Peyer's patch (tissue), 4 donors: Measurements from ENCODE around the gene KCTD2. TPM values are rescaled to one million over a fixed set of nuclear protein-coding genes. Genes with fewer than 3 reads are reported as not detected.
A peak's percentile ranks its signal among the peaks of the same experiment; 100 is the strongest.

Experiments
- DNase-seq, 3 donors: peaks; one replicate each; pipeline ENCODE4 v3.0.0-alpha.2; 2017 to 2019
- H3K27ac ChIP-seq, 4 donors: fragments of 200-600 bp; sonication (generic); one replicate each; pipeline ENCODE4 v1.5.1; 2016 to 2019
- H3K27me3 ChIP-seq, 2 donors: fragments of 200-600 bp; sonication (generic); one replicate each; pipeline ENCODE4 v1.5.1; 2019
- H3K36me3 ChIP-seq, 3 donors: fragments of 200-600 bp; sonication (generic); one replicate each; pipeline ENCODE4 v1.5.1; 2016 to 2019
- H3K4me1 ChIP-seq, 4 donors: fragments of 200-600 bp; sonication (generic); one replicate each; pipeline ENCODE4 v1.5.1; 2016 to 2019
- H3K4me3 ChIP-seq, 4 donors: fragments of 200-600 bp; sonication (generic); 1 replicate in 3 of 4; 2 replicates in 1 of 4; pipeline ENCODE4 v1.5.1; 2016 to 2019; ENCODE audit warnings: mild to moderate bottlenecking in 1 of 4
- H3K9me3 ChIP-seq, 4 donors: fragments of 200-600 bp; sonication (generic); one replicate each; pipeline ENCODE4 v1.5.1; 2016 to 2019; ENCODE audit warnings: mild to moderate bottlenecking in 1 of 4
- POLR2A ChIP-seq, 2 donors: fragments of 450-650 bp; IDR thresholded peaks; one replicate each; pipeline ENCODE4 v1.5.1; 2017; ENCODE audit warnings: antibody characterized with exemption in 2 of 2, mild to moderate bottlenecking in 2 of 2, moderate library complexity in 2 of 2
- total RNA-seq, 4 donors: library from RNA; depleted of rRNA; stranded (reverse); fragments of >200 nt; gene quantifications; one replicate each; pipeline ENCODE4 v1.1.0, GENCODE V29; 2016
- TF ChIP-seq, protein P1 (sequence below), 6 experiments: fragments of 450-650 bp in 4 of 6; fragments of 200-600 bp in 2 of 6; sonication (generic) in 1 of 6; IDR thresholded peaks; one replicate each; pipeline ENCODE4 v1.5.1; 2017 to 2019; ENCODE audit warnings: antibody characterized with exemption in 6 of 6, mild to moderate bottlenecking in 3 of 6, moderate library complexity in 1 of 6

KCTD2 gene
- total RNA-seq, 4 donors from 2014 or later, result 14.9 to 23.5 (median 20.4) TPM

DNA sequence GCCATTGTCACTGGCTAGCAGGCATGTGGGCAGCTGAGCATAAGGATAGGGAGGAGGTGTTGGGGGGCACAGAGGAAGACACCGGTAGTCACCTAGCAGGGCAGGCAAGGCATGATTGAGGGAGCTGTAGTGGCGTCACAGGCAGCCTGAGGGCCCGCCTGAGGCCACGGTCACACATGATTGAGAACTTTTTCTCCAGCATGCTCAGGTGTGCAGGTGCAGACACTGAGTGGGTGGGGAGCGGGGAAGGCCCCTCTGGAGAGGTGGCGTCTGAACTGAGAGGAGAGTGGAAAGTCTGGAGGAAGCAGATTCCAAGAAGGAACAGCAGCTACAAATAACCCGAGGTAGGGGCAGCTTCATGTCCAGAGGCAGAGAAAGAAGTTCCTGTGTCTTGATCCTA is 51.8 kb downstream of the KCTD2 start:
- H3K9me3 ChIP-seq, result no peaks in the 10 kb centered on the region
- peaks cover 0 to 30% (median 0%) of the 10 kb centered on the region in 3 donors for H3K36me3 ChIP-seq
- no peak overlapping the region for H3K4me3 ChIP-seq
- peaks cover 0 to 28% (median 0%) of the 10 kb centered on the region in 4 donors for H3K4me1 ChIP-seq
- no peak overlapping the region for H3K27ac ChIP-seq
- TF ChIP-seq, protein P1, sequence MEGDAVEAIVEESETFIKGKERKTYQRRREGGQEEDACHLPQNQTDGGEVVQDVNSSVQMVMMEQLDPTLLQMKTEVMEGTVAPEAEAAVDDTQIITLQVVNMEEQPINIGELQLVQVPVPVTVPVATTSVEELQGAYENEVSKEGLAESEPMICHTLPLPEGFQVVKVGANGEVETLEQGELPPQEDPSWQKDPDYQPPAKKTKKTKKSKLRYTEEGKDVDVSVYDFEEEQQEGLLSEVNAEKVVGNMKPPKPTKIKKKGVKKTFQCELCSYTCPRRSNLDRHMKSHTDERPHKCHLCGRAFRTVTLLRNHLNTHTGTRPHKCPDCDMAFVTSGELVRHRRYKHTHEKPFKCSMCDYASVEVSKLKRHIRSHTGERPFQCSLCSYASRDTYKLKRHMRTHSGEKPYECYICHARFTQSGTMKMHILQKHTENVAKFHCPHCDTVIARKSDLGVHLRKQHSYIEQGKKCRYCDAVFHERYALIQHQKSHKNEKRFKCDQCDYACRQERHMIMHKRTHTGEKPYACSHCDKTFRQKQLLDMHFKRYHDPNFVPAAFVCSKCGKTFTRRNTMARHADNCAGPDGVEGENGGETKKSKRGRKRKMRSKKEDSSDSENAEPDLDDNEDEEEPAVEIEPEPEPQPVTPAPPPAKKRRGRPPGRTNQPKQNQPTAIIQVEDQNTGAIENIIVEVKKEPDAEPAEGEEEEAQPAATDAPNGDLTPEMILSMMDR (IDR thresholded peaks at IDR 0.05), result no peak
- DNase-seq, result no peak
- H3K27me3 ChIP-seq, result no peaks in the 10 kb centered on the region

DNA sequence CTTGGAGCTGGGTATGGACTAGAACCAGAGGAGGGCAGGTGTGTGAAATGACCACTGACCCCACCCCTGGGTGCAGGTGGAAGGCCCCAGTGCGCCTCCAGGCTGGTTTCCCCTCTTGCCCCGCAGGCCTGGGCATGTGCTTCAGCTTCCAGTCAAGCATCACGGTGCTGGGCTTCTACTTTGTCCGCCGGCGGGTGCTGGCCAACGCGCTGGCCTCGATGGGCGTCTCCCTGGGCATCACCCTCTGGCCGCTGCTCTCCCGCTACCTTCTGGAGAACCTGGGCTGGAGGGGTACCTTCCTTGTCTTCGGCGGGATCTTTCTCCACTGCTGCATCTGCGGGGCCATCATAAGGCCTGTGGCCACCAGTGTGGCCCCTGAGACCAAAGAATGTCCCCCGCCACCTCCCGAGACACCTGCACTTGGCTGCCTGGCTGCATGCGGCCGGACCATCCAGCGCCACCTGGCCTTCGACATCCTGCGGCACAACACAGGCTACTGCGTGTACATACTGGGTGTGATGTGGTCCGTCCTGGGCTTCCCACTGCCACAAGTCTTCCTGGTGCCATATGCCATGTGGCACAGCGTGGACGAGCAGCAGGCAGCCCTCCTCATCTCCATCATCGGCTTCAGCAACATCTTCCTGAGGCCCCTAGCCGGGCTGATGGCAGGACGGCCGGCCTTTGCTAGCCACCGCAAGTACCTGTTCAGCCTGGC is 53.0 kb downstream of the KCTD2 start:
- TF ChIP-seq, protein P1 (IDR thresholded peaks at IDR 0.05), result no peak
- TF ChIP-seq POLR2A (IDR thresholded peaks at IDR 0.05), result no peak
- H3K4me3 ChIP-seq, result no peak overlapping the region
- peaks cover 0 to 18% (median 0%) of the 10 kb centered on the region in 4 donors for H3K4me1 ChIP-seq
- H3K27ac ChIP-seq, result no peak overlapping the region
- H3K36me3 ChIP-seq, result peaks cover 0 to 30% (median 0%) of the 10 kb centered on the region in 3 donors
- DNase-seq, result no peak
- H3K27me3 ChIP-seq, result no peaks in the 10 kb centered on the region
- no peaks in the 10 kb centered on the region for H3K9me3 ChIP-seq

DNA sequence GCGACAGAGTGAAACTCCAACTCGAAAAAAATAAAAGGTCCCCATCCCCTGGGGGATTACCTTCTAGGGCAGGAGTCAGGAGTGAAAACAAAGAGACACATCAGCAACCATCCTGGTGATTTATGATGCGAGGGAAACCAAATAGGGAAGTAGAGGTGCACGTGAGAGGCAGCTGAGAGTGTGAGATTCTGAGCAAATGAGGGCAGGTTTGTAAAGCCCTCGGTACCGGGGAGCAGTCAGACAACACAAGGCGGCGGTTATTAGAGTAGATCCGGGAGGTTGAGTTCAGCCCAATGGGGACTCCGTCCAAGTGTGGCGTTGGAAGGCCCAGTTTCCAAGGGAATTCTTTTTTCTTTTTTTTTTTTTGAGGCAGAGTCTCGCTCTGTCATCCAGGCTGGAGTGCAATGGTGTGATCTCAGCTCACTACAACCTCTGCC is 55.4 kb downstream of the KCTD2 start:
- H3K27ac ChIP-seq, result no peak overlapping the region
- H3K27me3 ChIP-seq, result no peaks in the 10 kb centered on the region
- H3K4me1 ChIP-seq, result no peaks in the 10 kb centered on the region
- TF ChIP-seq POLR2A (IDR thresholded peaks at IDR 0.05), result no peak
- TF ChIP-seq, protein P1 (IDR thresholded peaks at IDR 0.05), result no peak
- peaks cover 0 to 30% (median 0%) of the 10 kb centered on the region in 3 donors for H3K36me3 ChIP-seq
- no peaks in the 10 kb centered on the region for H3K9me3 ChIP-seq
- no peak overlapping the region for H3K4me3 ChIP-seq
- DNase-seq, result peak in 2 of 3 donors; percentile 66 to 67

DNA sequence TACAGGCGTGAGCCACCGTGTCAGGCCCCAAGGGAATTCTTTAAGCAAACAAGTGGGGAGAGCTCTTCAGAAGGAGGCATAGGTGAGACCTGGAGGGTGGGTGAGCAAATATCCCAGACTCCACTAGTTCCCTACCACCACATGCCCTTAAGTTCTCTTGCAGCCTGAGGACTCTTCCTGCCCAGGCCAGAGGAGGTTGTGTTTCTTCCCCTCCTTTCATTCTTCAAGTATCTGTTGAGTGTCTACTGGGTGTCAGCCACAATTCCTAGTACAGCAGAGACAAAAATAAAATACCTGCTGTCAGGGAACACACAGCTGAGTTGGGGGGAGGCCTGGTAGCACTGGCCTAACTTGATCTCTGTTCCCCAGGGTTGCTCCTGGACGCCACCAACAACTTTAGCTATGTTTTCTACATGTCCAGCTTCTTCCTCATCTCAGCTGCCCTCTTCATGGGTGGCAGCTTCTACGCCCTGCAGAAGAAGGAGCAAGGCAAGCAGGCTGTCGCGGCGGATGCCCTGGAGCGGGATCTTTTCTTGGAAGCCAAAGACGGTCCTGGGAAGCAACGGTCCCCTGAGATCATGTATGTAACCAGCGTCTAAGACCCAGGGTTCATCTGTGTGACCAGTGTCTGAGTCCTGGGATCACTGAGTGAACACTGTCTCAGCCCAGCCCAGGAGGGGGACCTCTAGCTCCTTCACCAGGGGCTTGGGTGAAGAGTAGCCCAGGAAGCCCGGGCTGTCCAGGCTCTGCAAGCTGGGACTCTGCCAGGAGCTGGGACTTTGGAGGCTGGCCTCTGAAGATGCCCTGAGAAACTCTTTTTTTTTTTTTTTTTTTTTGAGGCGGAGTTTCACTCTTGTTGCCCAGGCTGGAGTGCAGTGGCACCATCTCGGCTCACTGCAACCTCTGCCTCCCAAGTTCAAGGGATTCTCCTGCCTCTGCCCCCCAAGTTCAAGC is 56.9 kb downstream of the KCTD2 start:
- H3K27me3 ChIP-seq, result no peaks in the 10 kb centered on the region
- H3K27ac ChIP-seq, result no peak overlapping the region
- peaks cover 0 to 18% (median 0%) of the 10 kb centered on the region in 3 donors for H3K36me3 ChIP-seq
- TF ChIP-seq, protein P1 (IDR thresholded peaks at IDR 0.05), result no peak
- TF ChIP-seq POLR2A (IDR thresholded peaks at IDR 0.05), result no peak
- peaks cover 0 to 3% (median under 1%) of the 10 kb centered on the region in 4 donors for H3K4me1 ChIP-seq
- no peak for DNase-seq
- H3K9me3 ChIP-seq, result no peaks in the 10 kb centered on the region
- H3K4me3 ChIP-seq, result no peak overlapping the region

DNA sequence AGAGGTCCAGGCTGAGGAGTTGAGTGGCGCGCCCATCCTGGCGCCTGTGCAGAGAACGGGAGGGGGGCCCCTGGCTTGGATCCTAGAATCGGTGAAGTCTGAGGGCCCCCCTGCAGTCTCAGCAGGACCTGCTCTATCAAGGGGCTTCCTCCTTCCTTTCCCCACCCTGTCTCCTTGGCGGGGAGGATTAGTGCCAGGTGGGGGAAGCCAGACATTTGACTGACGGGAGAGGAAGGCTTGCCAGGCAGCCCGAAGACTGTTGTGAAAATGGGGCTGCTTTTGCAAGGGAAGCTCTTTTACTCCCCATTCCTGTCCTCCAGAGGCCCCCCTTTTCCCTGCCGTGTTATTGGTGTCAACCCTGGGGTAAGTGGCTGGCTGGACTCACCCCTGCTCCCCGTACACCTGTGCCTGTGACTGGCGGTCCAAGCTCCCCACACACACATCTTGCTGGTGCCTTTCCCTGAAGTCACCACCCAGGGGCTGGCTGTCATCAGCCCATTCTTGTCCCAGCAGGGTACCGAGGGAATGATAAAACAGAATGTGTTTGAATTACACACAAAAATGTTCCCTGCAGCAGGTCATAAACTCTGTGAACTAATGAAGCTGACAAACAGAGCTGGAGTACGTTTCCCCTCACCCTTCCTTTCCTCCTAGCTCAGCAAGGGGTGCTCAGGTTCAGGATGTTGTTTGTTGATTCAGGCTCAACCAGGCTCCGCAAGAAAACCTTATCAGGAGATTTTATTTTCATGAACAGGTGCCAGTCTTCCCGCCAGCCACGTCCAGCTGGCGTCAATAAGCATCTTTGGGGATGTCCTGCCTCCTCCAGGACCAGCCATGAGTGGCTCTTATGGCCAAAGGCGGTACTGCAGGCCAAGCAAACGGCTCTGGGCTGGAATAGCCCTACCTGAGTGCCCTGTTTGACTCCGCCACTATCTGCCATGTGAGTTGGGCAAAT is 58.4 kb downstream of the KCTD2 start:
- peaks cover 0 to 4% (median 0%) of the 10 kb centered on the region in 3 donors for H3K36me3 ChIP-seq
- H3K9me3 ChIP-seq, result no peaks in the 10 kb centered on the region
- TF ChIP-seq, protein P1 (IDR thresholded peaks at IDR 0.05), result peak; percentile 58 to 87 (median 76)
- TF ChIP-seq POLR2A (IDR thresholded peaks at IDR 0.05), result no peak
- peak overlapping the region in 1 of 4 donors; percentile 34 for H3K27ac ChIP-seq
- H3K27me3 ChIP-seq, result no peaks in the 10 kb centered on the region
- DNase-seq, result peak; percentile 38 to 82 (median 80)
- no peak overlapping the region for H3K4me3 ChIP-seq
- H3K4me1 ChIP-seq, result peaks cover 0 to 8% (median 3%) of the 10 kb centered on the region in 4 donors
